ENCODE data around the gene PTGES3L. TPM values are rescaled to one million over a fixed set of nuclear protein-coding genes. Genes with fewer than 3 reads are reported as not detected.
"Not testable (repeated sequence)": the region's sequence is repeated elsewhere in the genome, so short reads cannot be mapped to it uniquely, and the experiment has no call there.

The PTGES3L gene
- total and polyA plus RNA-seq, 2 donors: 6.8 to 18.6 TPM

- DNase-seq (ENCODE audit: extremely low spot score): no peak
- no peak overlapping the region for H3K27ac ChIP-seq (ENCODE audit: low read depth)
- 82% methylated on average over 5 of the region's 5 CpGs for WGBS
- no peaks in the 10 kb centered on the region for H3K4me1 ChIP-seq (ENCODE audit: insufficient read depth)
- no peak overlapping the region for H3K4me3 ChIP-seq (ENCODE audit: low read depth, low read length)
- H3K36me3 ChIP-seq (ENCODE audit: insufficient read depth): peaks cover 2% of the 10 kb centered on the region
These were observed 23.8 kb upstream of the PTGES3L start for GRCh38 chr17:43003542-43004172.

GRCh38 chr17:43000894-43001293, 21.0 kb upstream of the PTGES3L start:
- H3K36me3 ChIP-seq (ENCODE audit: insufficient read depth); H3K27ac ChIP-seq (ENCODE audit: low read depth): not testable (repeated sequence)

GRCh38 chr17:42999003-42999525, 19.2 kb upstream of the PTGES3L start:
- peak overlapping the region; percentile 90 for H3K27ac ChIP-seq (ENCODE audit: low read depth)
- peak overlapping the region; percentile 55 for H3K4me3 ChIP-seq (ENCODE audit: low read depth, low read length)
- H3K36me3 ChIP-seq (ENCODE audit: insufficient read depth): peaks cover 2% of the 10 kb centered on the region
- DNase-seq (ENCODE audit: extremely low spot score): no peak
- WGBS: 12% methylated on average over 10 of the region's 10 CpGs
- H3K4me1 ChIP-seq (ENCODE audit: insufficient read depth): no peaks in the 10 kb centered on the region

More at GRCh38 chr17:43000894-43001293, 21.0 kb upstream of the PTGES3L start:
- 94% methylated on average over 13 of the region's 13 CpGs for WGBS
- not testable (repeated sequence) for DNase-seq (ENCODE audit: extremely low spot score); H3K4me1 ChIP-seq (ENCODE audit: insufficient read depth); H3K4me3 ChIP-seq (ENCODE audit: low read depth, low read length)

- WGBS: under 1% methylated on average over 49 of the region's 49 CpGs
- peak; percentile 99 for DNase-seq (ENCODE audit: extremely low spot score)
- H3K36me3 ChIP-seq (ENCODE audit: insufficient read depth): peaks cover 2% of the 10 kb centered on the region
- H3K4me3 ChIP-seq (ENCODE audit: low read depth, low read length): peak within 1 kb of the TSS; percentile 55
- peak within 1 kb of the TSS; percentile 90 for H3K27ac ChIP-seq (ENCODE audit: low read depth)
- no peaks in the 10 kb centered on the region for H3K4me1 ChIP-seq (ENCODE audit: insufficient read depth)
These were observed 18.4 kb upstream of the PTGES3L start, which contains the start of gene RPL27 for GRCh38 chr17:42997984-42998938. TSS of gene RPL27 (plus strand) at chr17:42998419. CDS start at chr17:42998751, 332 bp downstream.

GRCh38 chr17:42997390-42997983, 17.6 kb upstream of the PTGES3L start:
- peaks cover 2% of the 10 kb centered on the region for H3K36me3 ChIP-seq (ENCODE audit: insufficient read depth)
- DNase-seq (ENCODE audit: extremely low spot score): no peak
- WGBS: 8% methylated on average over 5 of the region's 5 CpGs
- no peak overlapping the region for H3K4me3 ChIP-seq (ENCODE audit: low read depth, low read length)
- no peak overlapping the region for H3K27ac ChIP-seq (ENCODE audit: low read depth)
- no peaks in the 10 kb centered on the region for H3K4me1 ChIP-seq (ENCODE audit: insufficient read depth)

GRCh38 chr17:42993913-42994312, 14.0 kb upstream of the PTGES3L start:
- not testable (repeated sequence) for DNase-seq (ENCODE audit: extremely low spot score); H3K27ac ChIP-seq (ENCODE audit: low read depth); H3K36me3 ChIP-seq (ENCODE audit: insufficient read depth); H3K4me3 ChIP-seq (ENCODE audit: low read depth, low read length); H3K4me1 ChIP-seq (ENCODE audit: insufficient read depth)
- 79% methylated on average over 10 of the region's 10 CpGs for WGBS

- no peaks in the 10 kb centered on the region for H3K4me1 ChIP-seq (ENCODE audit: insufficient read depth)
- H3K4me3 ChIP-seq (ENCODE audit: low read depth, low read length): no peak overlapping the region
- DNase-seq (ENCODE audit: extremely low spot score): no peak
- H3K27ac ChIP-seq (ENCODE audit: low read depth): no peak overlapping the region
- peaks cover 9% of the 10 kb centered on the region for H3K36me3 ChIP-seq (ENCODE audit: insufficient read depth)
- WGBS: 77% methylated on average over 5 of the region's 5 CpGs
These were observed 13.0 kb upstream of the PTGES3L start for GRCh38 chr17:42992872-42993271.

GRCh38 chr17:42991471-42991870, 11.6 kb upstream of the PTGES3L start:
- no peak for DNase-seq (ENCODE audit: extremely low spot score)
- Histone ChIP-seq H3K4me3 (ENCODE audit: low read depth, low read length) (no peak overlapping the region), H3K36me3 (ENCODE audit: insufficient read depth) (peaks cover 12% of the 10 kb centered on the region), H3K27ac (ENCODE audit: low read depth) (no peak overlapping the region), H3K4me1 (ENCODE audit: insufficient read depth) (no peaks in the 10 kb centered on the region)
- WGBS: 92% methylated on average over 6 of the region's 6 CpGs

GRCh38 chr17:42989726-42990652, 10.1 kb upstream of the PTGES3L start:
- Histone ChIP-seq H3K27ac (ENCODE audit: low read depth) (no peak overlapping the region), H3K36me3 (ENCODE audit: insufficient read depth) (peaks cover 12% of the 10 kb centered on the region), H3K4me1 (ENCODE audit: insufficient read depth) (no peaks in the 10 kb centered on the region), H3K4me3 (ENCODE audit: low read depth, low read length) (no peak overlapping the region)
- DNase-seq (ENCODE audit: extremely low spot score): no peak
- 87% methylated on average over 6 of the region's 6 CpGs for WGBS

GRCh38 chr17:42989141-42989540, 9.3 kb upstream of the PTGES3L start:
- WGBS: 96% methylated on average over 5 of the region's 5 CpGs
- no peak for DNase-seq (ENCODE audit: extremely low spot score)
- Histone ChIP-seq H3K4me3 (ENCODE audit: low read depth, low read length) (no peak overlapping the region), H3K27ac (ENCODE audit: low read depth) (no peak overlapping the region), H3K4me1 (ENCODE audit: insufficient read depth) (no peaks in the 10 kb centered on the region), H3K36me3 (ENCODE audit: insufficient read depth) (peaks cover 12% of the 10 kb centered on the region)

- Histone ChIP-seq H3K4me1 (ENCODE audit: insufficient read depth) (no peaks in the 10 kb centered on the region), H3K36me3 (ENCODE audit: insufficient read depth) (peaks cover 12% of the 10 kb centered on the region), H3K4me3 (ENCODE audit: low read depth, low read length) (no peak overlapping the region), H3K27ac (ENCODE audit: low read depth) (peak overlapping the region; percentile 18)
- DNase-seq (ENCODE audit: extremely low spot score): no peak
- WGBS: 60% methylated on average over 1 of the region's 1 CpG
These were observed 5.3 kb upstream of the PTGES3L start for GRCh38 chr17:42985225-42985624.

- no peaks in the 10 kb centered on the region for H3K36me3 ChIP-seq (ENCODE audit: insufficient read depth)
- DNase-seq (ENCODE audit: extremely low spot score): no peak
- no peak overlapping the region for H3K27ac ChIP-seq (ENCODE audit: low read depth)
- no peaks in the 10 kb centered on the region for H3K4me1 ChIP-seq (ENCODE audit: insufficient read depth)
- no peak overlapping the region for H3K4me3 ChIP-seq (ENCODE audit: low read depth, low read length)
These were observed 2.4 kb upstream of the PTGES3L start for GRCh38 chr17:42982266-42982665.
